K562 (cell line): ENCODE results near the gene PSMA6. TPM values are rescaled to one million over a fixed set of nuclear protein-coding genes. Genes with fewer than 3 reads are reported as not detected.

Experiments
- ATAC-seq: fragments of 200-7000 bp; cut with Tn5 transposase; 3 replicates; pipeline ENCODE4 v1.9.1; 2020; ENCODE audit warnings: moderate library complexity
- BruUV-seq: library from RNA; stranded (reverse); fragments of 400-500 nt; replicated peaks from 2 replicates; lab custom pipeline; 2021; lab: Mats Ljungman, UMichigan
- CTCF ChIA-PET: fragments of 300-600 bp; formaldehyde crosslinking; extraction: SDS; loops from one replicate; lab custom pipeline; 2021; ENCODE audit warnings: low intra/inter-chr PET ratio; lab: Yijun Ruan, JAX
- POLR2A ChIA-PET: fragments of 300-600, 350-650 bp; sonication (Branson Sonifier 250); formaldehyde crosslinking; extraction: SDS; loops from one replicate; lab custom pipeline; 2021; ENCODE audit warnings: antibody characterized with exemption, inconsistent platforms; lab: Yijun Ruan, JAX
- DNase-seq, 4 experiments: peaks; one replicate each; pipeline versions ENCODE4 v3.0.0 to v3.0.0-alpha.2; 2011 to 2018; ENCODE audit warnings: low spot score in 3 of 4, mixed read lengths in 3 of 4; ENCODE audit errors: extremely low read depth in 1 of 4
- FAIRE-seq: peaks from 2 replicates; lab custom pipeline; 2011; peaks lifted over from hg19 to GRCh38; lab: Jason Lieb, UNC
- H2AFZ ChIP-seq: 2 replicates; pipeline ENCODE4 v1.6.0; 2011; ENCODE audit warnings: low read depth, low read length, control low read depth, inconsistent platforms
- H3K27ac ChIP-seq: fragments of 200-600 bp; 3 replicates; pipeline ENCODE4 v1.8.0; 2011; ENCODE audit warnings: low read depth, mild to moderate bottlenecking, control low read depth, inconsistent platforms, low read length, moderate library complexity, mixed read lengths; ENCODE audit errors: extremely low read depth
- H3K27me3 ChIP-seq, 2 experiments: fragments of 300-600 bp in 1 of 2; 2 replicates in 1 of 2; 3 replicates in 1 of 2; pipeline versions ENCODE4 v1.6.0 to v1.8.0; 2011; ENCODE audit warnings: inconsistent platforms in 2 of 2, low read length in 2 of 2, mild to moderate bottlenecking in 1 of 2, mixed read lengths in 1 of 2, moderate library complexity in 1 of 2; ENCODE audit not compliant: control insufficient read depth in 2 of 2, insufficient read depth in 2 of 2
- H3K36me3 ChIP-seq: fragments of 300-600 bp; 3 replicates; pipeline ENCODE4 v1.8.0; 2011; ENCODE audit warnings: mild to moderate bottlenecking, low read length, inconsistent platforms; ENCODE audit not compliant: control insufficient read depth, insufficient read depth
- H3K4me1 ChIP-seq, 2 experiments: fragments of 200-600 bp in 1 of 2; replicated peaks in 1 of 2; 2 replicates in 1 of 2; 3 replicates in 1 of 2; pipeline versions ENCODE4 v1.5.1 to v1.8.0; 2011; ENCODE audit warnings: inconsistent platforms in 2 of 2, low read length in 2 of 2, mild to moderate bottlenecking in 1 of 2, mixed read lengths in 1 of 2, moderate library complexity in 1 of 2; ENCODE audit not compliant: control insufficient read depth in 2 of 2, insufficient read depth in 2 of 2
- H3K4me2 ChIP-seq: 2 replicates; pipeline ENCODE4 v1.6.1; 2011; ENCODE audit warnings: low read length, control low read depth, inconsistent platforms, mixed read lengths; ENCODE audit not compliant: insufficient read depth
- H3K4me3 ChIP-seq: fragments of 200-600 bp; sonication (generic), shearing (Covaris generic); 2 replicates; pipeline ENCODE4 v1.5.1; 2016; ENCODE audit warnings: control low read depth, inconsistent platforms
- H3K79me2 ChIP-seq: fragments of 200-600 bp; 3 replicates; pipeline ENCODE4 v1.8.0; 2011; ENCODE audit warnings: low read length, inconsistent platforms; ENCODE audit not compliant: control insufficient read depth, insufficient read depth
- H3K9ac ChIP-seq, 2 experiments: 2 replicates each; pipeline versions ENCODE4 v1.6.0 to v1.6.1; 2011; ENCODE audit warnings: low read depth in 2 of 2, low read length in 2 of 2, control low read depth in 1 of 2, inconsistent platforms in 1 of 2, mild to moderate bottlenecking in 1 of 2, mixed read lengths in 1 of 2; ENCODE audit not compliant: insufficient read depth in 1 of 2
- H3K9me1 ChIP-seq: one replicate; pipeline ENCODE4 v1.6.0; 2011; ENCODE audit warnings: inconsistent platforms, mild to moderate bottlenecking, low read length, moderate library complexity; ENCODE audit not compliant: control insufficient read depth, insufficient read depth
- H3K9me3 ChIP-seq: replicated peaks from 2 replicates; pipeline ENCODE4 v1.5.1; 2011; ENCODE audit warnings: low read depth, low read length, inconsistent platforms; ENCODE audit not compliant: control insufficient read depth, insufficient read depth
- H4K20me1 ChIP-seq: replicated peaks from 2 replicates; pipeline ENCODE4 v1.6.1; 2011; ENCODE audit warnings: low read length, inconsistent platforms, mixed read lengths; ENCODE audit not compliant: control insufficient read depth, insufficient read depth
- FOXJ2 ChIP-seq: fragments of 200-800 bp; sonication (Bioruptor generic); IDR thresholded peaks from 2 replicates; pipeline ENCODE4 v1.6.1; 2016; ENCODE audit warnings: missing genetic modification characterization, missing compliant biosample characterization
- NR2F6 ChIP-seq: fragments of 450-650 bp; formaldehyde crosslinking; IDR thresholded peaks from 2 replicates; pipeline ENCODE4 v1.4.0; 2020; ENCODE audit warnings: mild to moderate bottlenecking
- PRDM10 ChIP-seq: fragments of 450-650 bp; IDR thresholded peaks from 2 replicates; pipeline ENCODE4 v1.6.1; 2018; ENCODE audit not compliant: partially characterized antibody
- SIRT6 ChIP-seq: IDR thresholded peaks from one replicate; pipeline ENCODE4 v1.6.1; 2012; ENCODE audit warnings: low read depth, mild to moderate bottlenecking, control low read depth, inconsistent platforms, low read length, moderate library complexity
- SPI1 ChIP-seq: IDR thresholded peaks from 2 replicates; pipeline ENCODE4 v1.6.1; 2011; ENCODE audit warnings: low read depth, low read length, control low read depth, borderline replicate concordance
- ZNF507 ChIP-seq: conservative IDR thresholded peaks from 2 replicates; pipeline ENCODE4 v1.6.1; 2017; ENCODE audit warnings: missing genetic modification characterization, missing compliant biosample characterization
- ZNF511 ChIP-seq: sonication (generic); formaldehyde crosslinking; IDR thresholded peaks from 2 replicates; pipeline ENCODE4 v1.8.0; 2022; ENCODE audit warnings: mild to moderate bottlenecking, missing genetic modification reagents
- ZNF780A ChIP-seq: fragments of 250-450 bp; sonication (Bioruptor Pico); IDR thresholded peaks from 2 replicates; pipeline ENCODE4 v1.5.0; 2021; ENCODE audit warnings: mild to moderate bottlenecking
- WGBS: fragments of 100-300 bp; shearing (Covaris generic); methylation state at CpG from one replicate; pipeline ENCODE4 v1.1.6; 2016; ENCODE audit warnings: low coverage, mixed read lengths; ENCODE audit not compliant: insufficient coverage; ENCODE audit errors: missing lambda C conversion rate; 5-methylcytosine and 5-hydroxymethylcytosine counted together
- in situ Hi-C: fragments of 300-500 bp; cut with MboI; formaldehyde crosslinking; loops from 4 replicates; pipeline ENCODE4 v1.15.0; 2018; ENCODE audit warnings: inconsistent platforms, mixed read lengths
- intact Hi-C: fragments of 100-400 bp; cut with micrococcal nuclease; formaldehyde crosslinking; loops from 2 replicates; pipeline ENCODE4 v1.14.2; 2022
- polyA plus RNA-seq, 8 experiments: library from polyadenylated mRNA; depleted of rRNA in 4 of 8; stranded (reverse) in 5 of 8; unstranded in 3 of 8; fragments of >200 nt; fragmentation: Nextera tagmentation in 2 of 8; fragmentation: Illumina TruSeq in 1 of 8; extraction: Ambion mirVana in 2 of 8; extraction: Trizol in 1 of 8; gene quantifications; 2 replicates each; pipeline versions ENCODE4 v1.2.1 to v1.2.3, GENCODE V29; 2011 to 2014; ENCODE audit warnings: inconsistent platforms in 1 of 8, missing spikeins in 1 of 8
- total RNA-seq, 7 experiments: library from RNA; depleted of rRNA in 6 of 7; stranded (reverse); fragments of >200 nt in 6 of 7; fragmentation: Illumina TruSeq in 2 of 7; extraction: Trizol in 2 of 7; gene quantifications; 2 replicates each; pipeline versions ENCODE4 v1.2.1 to v1.2.3, GENCODE V29; 2011 to 2021; ENCODE audit warnings: low replicate concordance in 1 of 7

PSMA6 gene
- total and polyA plus RNA-seq, 9 of the 15 experiments (the other 6 are each of a cell fraction or from before 2014, with no cell fraction given) = 210 to 952 (median 288) TPM

DNA sequence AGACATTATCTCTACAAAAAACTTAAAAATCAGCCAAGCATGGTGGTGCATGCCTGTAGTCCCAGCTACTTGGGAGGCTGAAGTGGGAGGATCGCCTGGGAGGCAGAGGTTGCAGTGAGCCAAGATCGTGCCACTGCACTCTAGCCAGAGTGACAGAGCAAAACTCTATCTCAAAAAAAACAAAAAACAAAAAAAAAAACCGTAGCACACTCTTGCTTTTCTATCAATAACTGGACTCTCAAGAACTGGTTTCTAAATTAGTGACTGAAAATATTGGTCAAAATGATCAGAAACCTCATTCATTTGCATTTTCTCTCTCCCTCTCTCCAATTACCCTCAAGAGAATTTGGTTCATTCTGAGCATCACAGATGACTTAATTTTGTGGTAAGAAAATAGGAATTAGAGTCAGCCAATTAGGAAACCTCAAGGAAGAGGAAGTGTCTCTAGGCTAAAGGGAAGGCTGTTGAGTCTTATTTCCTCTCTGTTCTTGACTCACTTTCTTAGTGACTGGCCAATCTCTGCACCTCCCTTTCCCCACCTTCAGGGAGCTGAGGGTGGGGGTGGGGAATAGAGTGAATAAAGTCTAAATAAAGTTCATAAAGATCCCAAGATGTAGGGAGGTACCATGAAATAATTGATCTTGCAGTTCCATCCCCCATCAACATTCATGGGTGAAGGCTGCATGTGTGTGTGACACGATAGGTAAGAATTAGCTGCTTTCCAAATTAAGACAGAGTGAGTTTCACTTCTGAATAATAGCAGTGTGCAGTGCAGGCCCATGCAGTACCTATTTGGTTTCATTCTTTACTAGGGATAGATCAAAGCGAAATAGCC lies 6.8 kb upstream of the PSMA6 start:
- Histone ChIP-seq H4K20me1 (no peaks in the 10 kb centered on the region), H3K9me1 (no peaks in the 10 kb centered on the region), H3K4me2 (no peak overlapping the region), H3K36me3 (no peaks in the 10 kb centered on the region), H3K9me3 (no peaks in the 10 kb centered on the region), H2AFZ (no peak overlapping the region), H3K4me3 (no peak overlapping the region), H3K4me1 (peaks cover 0 to 16% of the 10 kb centered on the region in 2 experiments; a peak in 3 of 5 replicates), H3K9ac (no peak overlapping the region), H3K27me3 (no peaks in the 10 kb centered on the region), H3K27ac (no peak overlapping the region), H3K79me2 (no peaks in the 10 kb centered on the region)
- 69% methylated on average over 5 of the region's 5 CpGs for WGBS
- BruUV-seq = no TSS peak
- no peak for TF ChIP-seq ZNF511
- TF ChIP-seq PRDM10 = peak; percentile 77
- peak; percentile 88 for TF ChIP-seq SPI1
- TF ChIP-seq FOXJ2 = no peak
- no peak for TF ChIP-seq ZNF507 (tag)
- TF ChIP-seq NR2F6 (CRISPR knock-in tag) = no peak
- TF ChIP-seq ZNF780A = no peak
- no peak for TF ChIP-seq SIRT6
- in situ Hi-C loops (no loop called here), intact Hi-C loops (no loop called here)
- no peak for ATAC-seq
- POLR2A ChIA-PET = interaction anchor here (1.2 kb wide), 1 partner anchor 10 kb away, joined by 4 read pairs; no protein-coding TSS in a partner anchor
- CTCF ChIA-PET = interaction anchor here (0.6 kb wide), 1 partner anchor 154 kb away, joined by 4 read pairs; no protein-coding TSS in a partner anchor
- no peak for FAIRE-seq
- DNase-seq = no peak
